GM12878 (cell line): ENCODE results near the gene PRC1. TPM values are rescaled to one million over a fixed set of nuclear protein-coding genes. Genes with fewer than 3 reads are reported as not detected.

ENCODE experiments used
- ATAC-seq: fragments of 200-7000 bp; cut with Tn5 transposase; 3 replicates; pipeline ENCODE4 v1.9.1; 2020; ENCODE audit warnings: mild to moderate bottlenecking, moderate library complexity
- BruUV-seq: library from RNA; stranded (reverse); fragments of 400-500 nt; replicated peaks from 2 replicates; lab custom pipeline; 2021; lab: Mats Ljungman, UMichigan
- CTCF ChIA-PET: fragments of 300-600 bp; sonication (Branson Sonifier 250); formaldehyde crosslinking; extraction: SDS; loops from one replicate; lab custom pipeline; 2021; ENCODE audit warnings: inconsistent platforms; lab: Yijun Ruan, JAX
- POLR2A ChIA-PET: fragments of 350-600 bp; formaldehyde crosslinking; extraction: SDS; loops from one replicate; lab custom pipeline; 2021; ENCODE audit warnings: inconsistent platforms; lab: Charles Lee
- RAD21 ChIA-PET: fragments of 300-600 bp; sonication (Branson Sonifier 250); formaldehyde crosslinking; loops from one replicate; lab custom pipeline; 2023; ENCODE audit warnings: antibody characterized with exemption; ENCODE audit not compliant: unreplicated experiment; lab: Charles Lee
- SMC1A ChIA-PET: fragments of 300-600 bp; sonication (Branson Sonifier 250); formaldehyde crosslinking; loops from one replicate; lab custom pipeline; 2023; ENCODE audit not compliant: unreplicated experiment, uncharacterized antibody; lab: Charles Lee
- DNase-seq: peaks from one replicate; pipeline ENCODE4 v3.0.0-alpha.2; 2011; ENCODE audit warnings: low read depth, low spot score
- FAIRE-seq: peaks from 3 replicates; lab custom pipeline; 2011; peaks lifted over from hg19 to GRCh38; lab: Jason Lieb, UNC
- H2AFZ ChIP-seq: 2 replicates; pipeline ENCODE4 v1.6.0; 2011; ENCODE audit warnings: low read depth, low read length, control low read depth; ENCODE audit not compliant: control insufficient read depth
- H3K27ac ChIP-seq: 2 replicates; pipeline ENCODE4 v1.5.1; 2011; ENCODE audit warnings: control low read depth; ENCODE audit not compliant: control insufficient read depth, insufficient read depth
- H3K27me3 ChIP-seq, 2 experiments: replicated peaks in 1 of 2; 2 replicates each; pipeline versions ENCODE4 v1.6.0 to v1.6.1; 2011; ENCODE audit warnings: low read length in 1 of 2; ENCODE audit not compliant: control insufficient read depth in 2 of 2, insufficient read depth in 2 of 2
- H3K36me3 ChIP-seq, 2 experiments: 2 replicates each; pipeline ENCODE4 v1.5.1; 2011; ENCODE audit warnings: low read length in 1 of 2; ENCODE audit not compliant: control insufficient read depth in 2 of 2, insufficient read depth in 2 of 2
- H3K4me1 ChIP-seq: 2 replicates; pipeline ENCODE4 v1.6.1; 2011; ENCODE audit warnings: mild to moderate bottlenecking, low read length, moderate library complexity, mixed read lengths; ENCODE audit not compliant: control insufficient read depth, insufficient read depth
- H3K4me2 ChIP-seq: 2 replicates; pipeline ENCODE4 v1.6.0; 2011; ENCODE audit warnings: control low read depth; ENCODE audit not compliant: control insufficient read depth, insufficient read depth
- H3K4me3 ChIP-seq: fragments of 200-600 bp; sonication (generic); 2 replicates; pipeline ENCODE4 v1.5.1; 2016
- H3K79me2 ChIP-seq: 2 replicates; pipeline ENCODE4 v1.6.0; 2011; ENCODE audit warnings: low read length; ENCODE audit not compliant: control insufficient read depth, insufficient read depth
- H3K9ac ChIP-seq: 2 replicates; pipeline ENCODE4 v1.8.0; 2011; ENCODE audit warnings: low read length, control low read depth, mixed read lengths; ENCODE audit not compliant: control insufficient read depth, insufficient read depth
- H3K9me3 ChIP-seq: replicated peaks from 3 replicates; pipeline ENCODE4 v1.5.1; 2011; ENCODE audit warnings: mild to moderate bottlenecking, low read length; ENCODE audit not compliant: control insufficient read depth, insufficient read depth
- H4K20me1 ChIP-seq: 2 replicates; pipeline ENCODE4 v1.6.0; 2011; ENCODE audit not compliant: control insufficient read depth, insufficient read depth
- ATF7 ChIP-seq: fragments of 450-650 bp; IDR thresholded peaks from 2 replicates; pipeline ENCODE4 v1.6.1; 2016; ENCODE audit warnings: low read depth, mild to moderate bottlenecking
- FOXM1 ChIP-seq: IDR thresholded peaks from 2 replicates; pipeline ENCODE4 v1.6.1; 2012; ENCODE audit warnings: low read depth, mild to moderate bottlenecking, inconsistent platforms, low read length, moderate library complexity
- HCFC1 ChIP-seq: fragments of 150-350 bp; IDR thresholded peaks from 2 replicates; pipeline ENCODE4 v1.6.1; 2014; ENCODE audit warnings: low read length
- NFIC ChIP-seq: IDR thresholded peaks from 2 replicates; pipeline ENCODE4 v1.6.1; 2012; ENCODE audit warnings: low read depth, mild to moderate bottlenecking, inconsistent platforms, low read length, moderate library complexity
- YBX1 ChIP-seq: fragments of 450-650 bp; IDR thresholded peaks from 2 replicates; pipeline ENCODE4 v1.6.1; 2016; ENCODE audit warnings: antibody characterized with exemption
- ZNF207 ChIP-seq: fragments of 450-650 bp; IDR thresholded peaks from 2 replicates; pipeline ENCODE4 v1.6.1; 2014; ENCODE audit warnings: antibody characterized with exemption, mild to moderate bottlenecking, borderline replicate concordance
- WGBS: methylation state at CpG from one replicate; pipeline ENCODE4 v1.1.6; 2016; ENCODE audit warnings: low lambda C conversion rate; ENCODE audit not compliant: insufficient replicate concordance, insufficient coverage; ENCODE audit errors: missing lambda C conversion rate; 5-methylcytosine and 5-hydroxymethylcytosine counted together
- in situ Hi-C: fragments of 300-500 bp; cut with MboI; formaldehyde crosslinking; loops from 9 replicates; pipeline ENCODE4 v1.14.3; 2018; ENCODE audit warnings: mixed read lengths
- intact Hi-C: fragments of 100-400 bp; cut with micrococcal nuclease; formaldehyde crosslinking; loops from one replicate; pipeline ENCODE4 v1.14.2; 2022; ENCODE audit not compliant: unreplicated experiment
- polyA plus RNA-seq, 11 experiments: library from polyadenylated mRNA; depleted of rRNA in 4 of 11; unstranded in 6 of 11; stranded (reverse) in 5 of 11; fragments of >200 nt; fragmentation: Nextera tagmentation in 4 of 11; fragmentation: Illumina TruSeq in 1 of 11; extraction: Ambion mirVana in 4 of 11; extraction: Trizol in 1 of 11; gene quantifications; 1 replicate in 1 of 11; 2 replicates in 10 of 11; pipeline versions ENCODE4 v1.2.1 to v1.2.3, GENCODE V29; 2011 to 2016; ENCODE audit warnings: inconsistent platforms in 2 of 11, missing spikeins in 2 of 11, low read depth in 1 of 11
- total RNA-seq, 4 experiments: library from RNA; depleted of rRNA in 3 of 4; stranded (reverse); fragments of >200 nt in 3 of 4; fragmentation: Illumina TruSeq in 1 of 4; extraction: Trizol in 1 of 4; gene quantifications; 2 replicates each; pipeline versions ENCODE4 v1.2.1 to v1.2.3, GENCODE V29; 2013 to 2021
- TF ChIP-seq, protein P1 (sequence below): fragments of 450-650 bp; formaldehyde crosslinking; IDR thresholded peaks from 2 replicates; pipeline ENCODE4 v1.4.0; 2022; ENCODE audit warnings: mild to moderate bottlenecking, moderate library complexity
- TF ChIP-seq, protein P2 (sequence below), 3 experiments: IDR thresholded peaks in 2 of 3; conservative IDR thresholded peaks in 1 of 3; 2 replicates each; pipeline ENCODE4 v1.5.1; 2011; ENCODE audit warnings: low read depth in 3 of 3, low read length in 3 of 3, mild to moderate bottlenecking in 3 of 3, control low read depth in 2 of 3, moderate library complexity in 2 of 3, inconsistent platforms in 1 of 3, mixed read lengths in 1 of 3; ENCODE audit not compliant: control insufficient read depth in 2 of 3, insufficient read depth in 1 of 3; ENCODE audit errors: extremely low read depth in 1 of 3
- TF ChIP-seq, protein P3 (sequence below): IDR thresholded peaks from 2 replicates; pipeline ENCODE4 v1.6.1; 2012; ENCODE audit warnings: low read depth, low read length, improper control_type of control experiment
- TF ChIP-seq, protein P4 (sequence below): IDR thresholded peaks from 2 replicates; pipeline ENCODE4 v1.6.1; 2011; ENCODE audit warnings: low read depth, mild to moderate bottlenecking, low read length, moderate library complexity, borderline replicate concordance; ENCODE audit errors: extremely low read depth
- TF ChIP-seq, protein P5 (sequence below): fragments of 450-650 bp; formaldehyde crosslinking; IDR thresholded peaks from 2 replicates; pipeline ENCODE4 v1.5.0; 2022; ENCODE audit warnings: mild to moderate bottlenecking, missing genetic modification characterization

The PRC1 gene
- total and polyA plus RNA-seq, 10 of the 15 experiments (the other 5 are each of a cell fraction or from before 2014, with no cell fraction given), result 100 to 241 (median 131) TPM

DNA sequence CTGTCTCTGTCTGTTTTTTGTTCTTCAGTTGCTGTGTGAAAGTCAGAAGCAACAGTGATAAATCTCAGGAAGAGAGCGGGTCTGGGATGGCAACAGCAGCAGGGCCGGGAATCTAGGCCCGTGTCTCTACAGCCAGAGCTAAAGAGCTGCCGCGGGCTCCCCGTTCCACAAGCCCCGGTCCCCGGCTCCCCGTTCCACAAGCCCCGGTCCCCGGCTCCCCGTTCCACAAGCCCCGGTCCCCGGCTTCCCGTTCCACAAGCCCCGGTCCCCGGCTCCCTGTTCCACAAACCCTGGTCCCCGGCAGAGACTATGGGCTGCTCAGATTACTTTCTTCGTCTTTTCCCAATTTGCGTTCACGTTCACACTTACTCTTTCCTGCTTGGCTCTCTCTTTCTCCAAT is 20.1 kb downstream of the PRC1 start (continued):
- TF ChIP-seq, protein P1, sequence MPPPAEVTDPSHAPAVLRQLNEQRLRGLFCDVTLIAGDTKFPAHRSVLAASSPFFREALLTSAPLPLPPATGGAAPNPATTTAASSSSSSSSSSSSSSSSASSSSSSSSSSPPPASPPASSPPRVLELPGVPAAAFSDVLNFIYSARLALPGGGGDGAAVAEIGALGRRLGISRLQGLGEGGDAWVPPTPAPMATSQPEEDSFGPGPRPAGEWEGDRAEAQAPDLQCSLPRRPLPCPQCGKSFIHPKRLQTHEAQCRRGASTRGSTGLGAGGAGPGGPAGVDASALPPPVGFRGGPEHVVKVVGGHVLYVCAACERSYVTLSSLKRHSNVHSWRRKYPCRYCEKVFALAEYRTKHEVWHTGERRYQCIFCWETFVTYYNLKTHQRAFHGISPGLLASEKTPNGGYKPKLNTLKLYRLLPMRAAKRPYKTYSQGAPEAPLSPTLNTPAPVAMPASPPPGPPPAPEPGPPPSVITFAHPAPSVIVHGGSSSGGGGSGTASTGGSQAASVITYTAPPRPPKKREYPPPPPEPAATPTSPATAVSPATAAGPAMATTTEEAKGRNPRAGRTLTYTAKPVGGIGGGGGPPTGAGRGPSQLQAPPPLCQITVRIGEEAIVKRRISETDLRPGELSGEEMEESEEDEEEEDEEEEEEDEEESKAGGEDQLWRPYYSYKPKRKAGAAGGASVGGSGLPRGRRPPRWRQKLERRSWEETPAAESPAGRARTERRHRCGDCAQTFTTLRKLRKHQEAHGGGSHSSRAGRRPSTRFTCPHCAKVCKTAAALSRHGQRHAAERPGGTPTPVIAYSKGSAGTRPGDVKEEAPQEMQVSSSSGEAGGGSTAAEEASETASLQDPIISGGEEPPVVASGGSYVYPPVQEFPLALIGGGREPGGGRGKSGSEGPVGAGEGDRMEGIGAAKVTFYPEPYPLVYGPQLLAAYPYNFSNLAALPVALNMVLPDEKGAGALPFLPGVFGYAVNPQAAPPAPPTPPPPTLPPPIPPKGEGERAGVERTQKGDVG, result no peak
- no peak for TF ChIP-seq YBX1
- TF ChIP-seq FOXM1, result no peak
- TF ChIP-seq ZNF207, result no peak

DNA sequence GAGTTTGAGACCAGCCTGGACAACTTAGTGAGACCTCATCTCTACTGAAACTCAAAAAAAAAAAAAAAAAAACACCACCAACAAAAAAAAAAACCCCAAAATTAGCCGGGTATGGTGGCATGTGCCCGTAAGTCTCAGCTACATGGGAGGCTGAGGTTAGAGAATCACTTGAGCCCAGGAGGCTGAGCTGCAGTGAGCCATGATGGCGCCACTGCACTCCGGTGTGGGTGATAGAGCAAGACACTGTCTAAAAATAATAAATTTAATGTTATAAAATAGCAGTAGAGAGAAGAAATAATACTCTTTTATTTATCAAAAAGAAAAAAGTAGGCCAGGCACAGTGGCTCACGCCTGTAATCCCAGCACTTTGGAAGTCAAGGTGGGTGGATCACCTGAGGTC is 22.2 kb downstream of the PRC1 start:
- Histone ChIP-seq H3K4me1 (no peaks in the 10 kb centered on the region), H3K36me3 (peaks cover 33 to 45% of the 10 kb centered on the region in 2 experiments), H3K27ac (no peak overlapping the region), H3K9ac (no peak overlapping the region), H3K4me2 (no peak overlapping the region), H3K9me3 (no peaks in the 10 kb centered on the region), H3K4me3 (no peak overlapping the region), H2AFZ (no peak overlapping the region), H4K20me1 (no peaks in the 10 kb centered on the region), H3K27me3 (no peaks in the 10 kb centered on the region), H3K79me2 (no peaks in the 10 kb centered on the region)
- WGBS, result 97% methylated on average over 5 of the region's 5 CpGs
- in situ Hi-C loops (loop anchor here (25.0 kb wide), 1 partner anchor 1385 kb away; the partner anchor contains the start of gene TICRR), intact Hi-C loops (no loop called here)
- ChIA-PET RAD21 (interaction anchor here (0.7 kb wide), 2 partner anchors 39 to 69 kb away, joined by 3 read pairs; no protein-coding TSS in a partner anchor), POLR2A (interaction anchor here (0.6 to 0.7 kb wide), 6 partner anchors 11 to 755 kb away, joined by 3 to 8 read pairs (median 5); no protein-coding TSS in a partner anchor), CTCF (interaction anchor here (0.6 to 1.9 kb wide), 4 partner anchors 12 to 300 kb away, joined by 3 to 7 read pairs (median 3); partner anchors contain the start of gene VPS33B), SMC1A (interaction anchor here (1.1 kb wide), 1 partner anchor 16 kb away, joined by 3 read pairs; no protein-coding TSS in a partner anchor)
- FAIRE-seq (no peak), DNase-seq (no peak), ATAC-seq (no peak)
- no TSS peak for BruUV-seq
- TF ChIP-seq, protein P2, sequence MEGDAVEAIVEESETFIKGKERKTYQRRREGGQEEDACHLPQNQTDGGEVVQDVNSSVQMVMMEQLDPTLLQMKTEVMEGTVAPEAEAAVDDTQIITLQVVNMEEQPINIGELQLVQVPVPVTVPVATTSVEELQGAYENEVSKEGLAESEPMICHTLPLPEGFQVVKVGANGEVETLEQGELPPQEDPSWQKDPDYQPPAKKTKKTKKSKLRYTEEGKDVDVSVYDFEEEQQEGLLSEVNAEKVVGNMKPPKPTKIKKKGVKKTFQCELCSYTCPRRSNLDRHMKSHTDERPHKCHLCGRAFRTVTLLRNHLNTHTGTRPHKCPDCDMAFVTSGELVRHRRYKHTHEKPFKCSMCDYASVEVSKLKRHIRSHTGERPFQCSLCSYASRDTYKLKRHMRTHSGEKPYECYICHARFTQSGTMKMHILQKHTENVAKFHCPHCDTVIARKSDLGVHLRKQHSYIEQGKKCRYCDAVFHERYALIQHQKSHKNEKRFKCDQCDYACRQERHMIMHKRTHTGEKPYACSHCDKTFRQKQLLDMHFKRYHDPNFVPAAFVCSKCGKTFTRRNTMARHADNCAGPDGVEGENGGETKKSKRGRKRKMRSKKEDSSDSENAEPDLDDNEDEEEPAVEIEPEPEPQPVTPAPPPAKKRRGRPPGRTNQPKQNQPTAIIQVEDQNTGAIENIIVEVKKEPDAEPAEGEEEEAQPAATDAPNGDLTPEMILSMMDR (IDR thresholded peaks at IDR 0.05 in 2 of 3, conservative IDR thresholded peaks at IDR 0.05 in 1 of 3; ENCODE audit: control insufficient read depth in 2 of 3, extremely low read depth in 1 of 3, insufficient read depth in 1 of 3, low read depth in 3 of 3, low read length in 3 of 3), result no peak
- TF ChIP-seq, protein P3, sequence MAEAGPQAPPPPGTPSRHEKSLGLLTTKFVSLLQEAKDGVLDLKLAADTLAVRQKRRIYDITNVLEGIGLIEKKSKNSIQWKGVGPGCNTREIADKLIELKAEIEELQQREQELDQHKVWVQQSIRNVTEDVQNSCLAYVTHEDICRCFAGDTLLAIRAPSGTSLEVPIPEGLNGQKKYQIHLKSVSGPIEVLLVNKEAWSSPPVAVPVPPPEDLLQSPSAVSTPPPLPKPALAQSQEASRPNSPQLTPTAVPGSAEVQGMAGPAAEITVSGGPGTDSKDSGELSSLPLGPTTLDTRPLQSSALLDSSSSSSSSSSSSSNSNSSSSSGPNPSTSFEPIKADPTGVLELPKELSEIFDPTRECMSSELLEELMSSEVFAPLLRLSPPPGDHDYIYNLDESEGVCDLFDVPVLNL, result no peak
- TF ChIP-seq ATF7 (no peak), HCFC1 (no peak), NFIC (no peak)
- TF ChIP-seq, protein P4, sequence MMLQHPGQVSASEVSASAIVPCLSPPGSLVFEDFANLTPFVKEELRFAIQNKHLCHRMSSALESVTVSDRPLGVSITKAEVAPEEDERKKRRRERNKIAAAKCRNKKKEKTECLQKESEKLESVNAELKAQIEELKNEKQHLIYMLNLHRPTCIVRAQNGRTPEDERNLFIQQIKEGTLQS, result no peak
- TF ChIP-seq, protein P5, sequence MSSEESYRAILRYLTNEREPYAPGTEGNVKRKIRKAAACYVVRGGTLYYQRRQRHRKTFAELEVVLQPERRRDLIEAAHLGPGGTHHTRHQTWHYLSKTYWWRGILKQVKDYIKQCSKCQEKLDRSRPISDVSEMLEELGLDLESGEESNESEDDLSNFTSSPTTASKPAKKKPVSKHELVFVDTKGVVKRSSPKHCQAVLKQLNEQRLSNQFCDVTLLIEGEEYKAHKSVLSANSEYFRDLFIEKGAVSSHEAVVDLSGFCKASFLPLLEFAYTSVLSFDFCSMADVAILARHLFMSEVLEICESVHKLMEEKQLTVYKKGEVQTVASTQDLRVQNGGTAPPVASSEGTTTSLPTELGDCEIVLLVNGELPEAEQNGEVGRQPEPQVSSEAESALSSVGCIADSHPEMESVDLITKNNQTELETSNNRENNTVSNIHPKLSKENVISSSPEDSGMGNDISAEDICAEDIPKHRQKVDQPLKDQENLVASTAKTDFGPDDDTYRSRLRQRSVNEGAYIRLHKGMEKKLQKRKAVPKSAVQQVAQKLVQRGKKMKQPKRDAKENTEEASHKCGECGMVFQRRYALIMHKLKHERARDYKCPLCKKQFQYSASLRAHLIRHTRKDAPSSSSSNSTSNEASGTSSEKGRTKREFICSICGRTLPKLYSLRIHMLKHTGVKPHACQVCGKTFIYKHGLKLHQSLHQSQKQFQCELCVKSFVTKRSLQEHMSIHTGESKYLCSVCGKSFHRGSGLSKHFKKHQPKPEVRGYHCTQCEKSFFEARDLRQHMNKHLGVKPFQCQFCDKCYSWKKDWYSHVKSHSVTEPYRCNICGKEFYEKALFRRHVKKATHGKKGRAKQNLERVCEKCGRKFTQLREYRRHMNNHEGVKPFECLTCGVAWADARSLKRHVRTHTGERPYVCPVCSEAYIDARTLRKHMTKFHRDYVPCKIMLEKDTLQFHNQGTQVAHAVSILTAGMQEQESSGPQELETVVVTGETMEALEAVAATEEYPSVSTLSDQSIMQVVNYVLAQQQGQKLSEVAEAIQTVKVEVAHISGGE (CRISPR knock-in tag), result no peak
